Activated gamma-delta T cell treated with anti-CD3 and anti-CD28 coated beads, Interleukin-2, amount 50 U/mL, for 16 hours (primary cell): ENCODE results near the gene P3H4.

Experiments used
- DNase-seq: peaks from one replicate; pipeline ENCODE4 v3.0.0-alpha.2; 2020; ENCODE audit warnings: low read depth

The P3H4 gene

DNA sequence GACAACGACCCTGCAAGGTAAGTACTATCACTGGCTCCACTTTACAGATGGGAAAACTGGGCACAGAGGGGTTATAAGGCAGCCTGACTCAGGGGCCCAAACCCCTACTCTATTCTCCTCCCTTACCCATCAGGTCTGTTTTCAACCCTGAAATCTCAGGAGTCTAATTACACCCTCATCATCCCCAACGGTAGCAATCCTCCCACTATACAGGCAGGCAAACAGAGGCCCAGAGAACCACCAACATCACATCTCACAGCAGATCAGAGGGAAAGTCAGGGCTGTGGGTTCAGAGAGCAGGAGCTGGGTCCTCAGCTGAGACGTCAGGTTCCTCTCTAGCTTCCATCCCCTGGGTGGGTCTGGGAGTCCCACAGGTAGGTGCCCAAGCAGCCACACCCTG lies 41.8 kb downstream of the P3H4 start:
- DNase-seq = no peak

DNA sequence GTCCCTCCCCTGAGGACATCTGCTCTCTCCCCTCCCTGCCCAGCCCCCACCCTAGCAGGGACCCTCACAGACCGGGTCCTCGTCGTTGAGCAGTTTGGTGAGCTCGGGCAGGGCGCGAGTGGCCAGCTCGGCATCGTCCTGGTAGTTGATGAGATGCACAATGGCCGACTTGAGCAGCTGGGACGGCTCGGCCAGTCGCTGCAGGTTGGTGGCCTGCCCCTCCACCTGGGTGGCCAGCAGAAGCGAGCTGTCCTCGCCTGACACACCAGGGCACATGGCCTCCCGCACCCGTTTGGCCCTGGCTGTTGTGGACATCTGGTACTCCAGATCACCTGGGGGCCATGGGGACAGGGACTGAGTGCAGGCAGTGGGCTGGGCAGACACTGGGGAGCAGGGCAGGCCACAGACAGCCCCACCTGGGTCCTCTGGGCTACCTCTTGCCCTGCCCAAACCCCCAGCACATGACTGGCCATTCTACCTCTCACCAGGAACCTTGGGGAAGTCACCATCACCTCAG lies 42.3 kb downstream of the P3H4 start:
- DNase-seq = no peak

DNA sequence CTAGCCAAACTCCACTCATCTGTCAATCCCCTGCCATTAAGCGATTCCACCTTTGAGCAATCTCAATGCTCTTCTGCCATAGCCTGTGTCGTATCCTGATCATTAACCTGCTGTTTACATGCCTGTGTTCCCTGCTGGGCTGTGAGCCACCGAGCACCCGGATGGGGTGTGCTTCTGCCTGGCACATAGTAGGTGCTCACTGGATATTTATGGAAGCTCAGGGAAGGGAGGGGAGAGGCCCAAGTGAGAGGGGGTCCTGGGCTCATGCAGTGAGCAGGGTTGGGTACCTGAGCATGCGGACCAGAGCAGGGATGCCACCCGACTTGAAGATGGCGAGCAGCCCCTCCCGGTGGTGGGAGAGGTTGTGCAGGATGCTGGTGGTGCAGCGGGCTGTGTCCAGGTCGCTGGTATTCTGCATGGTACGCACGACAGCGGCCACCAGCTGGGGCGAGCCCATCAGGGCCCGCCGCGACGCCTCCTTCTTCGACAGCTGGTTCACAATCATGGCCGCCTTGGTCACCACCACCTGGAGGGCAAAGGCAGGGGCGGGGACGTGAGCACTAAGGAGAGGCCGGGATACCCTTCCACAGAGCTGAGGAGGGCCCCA lies 43.0 kb downstream of the P3H4 start:
- no peak for DNase-seq

DNA sequence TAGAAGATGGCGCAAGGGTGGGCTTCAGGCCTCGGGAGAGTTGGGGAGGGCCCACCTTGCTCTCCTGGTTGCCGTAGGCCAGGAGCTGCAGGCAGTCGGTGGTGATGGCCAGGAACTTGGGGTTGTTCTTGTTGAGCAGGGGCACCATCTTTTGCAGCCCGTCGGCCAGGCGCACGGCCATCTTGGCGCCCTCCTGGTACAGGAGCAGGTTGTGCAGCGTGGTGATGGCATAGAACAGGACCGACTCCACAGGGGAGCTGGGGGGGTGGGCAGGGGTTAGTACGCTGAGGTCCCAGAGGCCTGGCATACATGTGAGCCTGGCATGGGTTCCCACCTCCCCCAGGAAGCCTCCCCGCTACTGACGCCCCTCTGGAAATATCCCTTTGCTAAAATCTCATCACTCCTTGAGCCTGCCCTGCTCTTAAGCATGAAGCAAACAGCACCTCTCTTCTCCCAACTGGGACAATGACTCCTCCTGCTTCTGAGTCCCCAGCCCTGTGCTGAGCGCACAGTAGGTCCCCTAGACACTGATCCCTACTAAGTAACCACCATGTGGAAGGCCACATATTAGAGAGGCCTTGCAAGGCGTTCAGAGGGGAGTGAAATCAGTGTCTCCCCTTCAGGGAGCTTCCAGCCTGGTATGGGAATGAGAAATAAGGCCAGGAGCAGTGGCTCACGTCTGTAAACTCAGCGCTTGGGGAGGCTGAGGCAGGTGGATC lies 44.3 kb downstream of the P3H4 start:
- DNase-seq = no peak

DNA sequence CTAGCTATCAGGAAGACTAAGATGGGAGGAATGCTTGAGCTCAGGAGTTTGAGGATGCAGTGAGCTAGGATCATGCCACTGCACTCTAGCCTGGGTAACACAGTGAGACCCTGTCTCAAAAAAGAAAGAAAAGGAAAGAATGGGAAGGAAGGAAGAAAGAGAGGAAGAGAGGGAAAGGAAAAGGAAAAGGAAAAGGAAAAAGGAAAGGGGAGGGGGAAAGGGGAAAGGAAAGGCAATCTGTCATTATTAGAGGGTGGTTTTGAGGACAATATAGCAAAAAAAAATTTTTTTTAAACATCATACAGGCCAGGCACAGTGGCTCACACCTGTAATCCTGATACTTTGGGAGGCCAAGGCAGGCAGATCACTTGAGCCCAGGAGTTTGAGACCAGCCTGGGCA lies 45.6 kb downstream of the P3H4 start:
- no peak for DNase-seq

DNA sequence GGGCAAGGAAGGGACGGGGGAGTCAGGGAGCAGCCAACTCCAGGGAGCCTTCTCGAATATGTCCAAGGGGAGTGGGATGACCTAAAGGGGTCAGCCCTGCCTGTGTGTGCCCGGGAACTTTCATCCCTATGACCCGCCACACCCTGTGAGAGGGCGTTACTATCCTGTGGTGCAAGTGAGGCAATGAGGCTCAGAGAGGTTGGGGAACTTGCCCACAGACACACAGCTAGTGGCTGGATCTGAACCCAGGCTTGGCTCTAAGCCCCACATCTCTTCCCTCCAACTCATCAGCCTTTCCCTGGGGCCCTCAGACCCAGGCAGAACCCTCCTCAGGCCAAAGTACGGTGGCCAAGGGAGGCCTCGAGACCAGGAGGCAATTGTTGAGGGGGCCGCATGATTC lies 48.4 kb downstream of the P3H4 start:
- DNase-seq = no peak

DNA sequence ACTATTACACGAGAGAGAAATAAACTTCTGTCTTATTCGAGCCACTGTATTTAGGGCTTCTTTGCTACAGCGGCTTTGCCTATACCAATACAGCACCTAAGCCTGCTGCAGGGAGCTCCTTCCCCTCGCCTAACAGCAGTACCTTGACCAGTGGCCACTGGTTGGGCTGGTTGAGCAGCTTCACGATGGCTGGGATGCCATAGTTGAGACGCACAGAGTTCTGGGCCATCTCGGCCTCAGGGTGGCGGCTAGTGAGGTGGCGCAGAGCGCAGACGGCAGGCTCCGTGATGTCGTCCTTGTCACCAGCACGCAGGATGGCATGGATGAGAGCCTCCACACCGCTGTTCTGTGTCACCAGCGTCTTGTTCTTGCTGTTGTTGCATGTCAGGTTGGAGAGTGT lies 48.9 kb downstream of the P3H4 start:
- DNase-seq = no peak

DNA sequence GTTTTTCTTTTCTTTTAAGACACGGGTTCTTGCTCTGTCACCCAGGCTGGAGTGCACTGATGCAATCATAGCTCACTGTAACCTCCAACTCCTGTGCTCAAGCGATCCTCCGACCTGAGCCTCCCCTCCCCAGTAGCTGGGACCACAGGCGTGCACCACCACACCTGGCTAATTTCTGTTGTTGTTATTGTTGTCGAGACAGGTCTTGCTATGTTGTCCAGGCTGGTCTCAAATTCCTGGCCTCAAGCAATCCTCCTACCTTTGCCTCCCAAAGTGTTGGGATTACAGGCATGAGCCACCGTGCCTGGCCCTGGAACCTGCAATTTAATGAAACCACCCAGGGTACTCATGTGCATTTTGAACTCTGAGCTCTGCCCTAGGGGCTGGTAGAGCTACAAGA lies 49.4 kb downstream of the P3H4 start:
- DNase-seq = no peak

DNA sequence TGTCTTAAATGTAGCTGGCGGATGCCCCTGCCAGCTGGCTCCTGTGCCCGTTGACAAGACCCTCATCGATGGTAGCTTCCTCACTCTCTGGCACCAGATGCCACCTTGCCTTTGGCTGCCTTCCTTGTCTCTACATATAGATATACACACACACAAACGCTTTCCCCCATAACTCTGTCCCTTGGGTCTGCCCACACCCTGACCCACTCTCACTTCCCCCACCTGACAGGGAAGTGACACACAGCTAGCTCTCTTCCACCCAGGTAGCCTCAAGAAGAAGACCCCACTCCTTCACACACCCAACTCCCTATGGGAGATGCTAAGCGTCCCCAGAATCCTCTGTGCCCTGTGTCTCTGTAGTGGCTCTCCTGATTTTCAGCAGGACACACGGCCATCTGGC lies 50.9 kb downstream of the P3H4 start:
- DNase-seq = no peak

DNA sequence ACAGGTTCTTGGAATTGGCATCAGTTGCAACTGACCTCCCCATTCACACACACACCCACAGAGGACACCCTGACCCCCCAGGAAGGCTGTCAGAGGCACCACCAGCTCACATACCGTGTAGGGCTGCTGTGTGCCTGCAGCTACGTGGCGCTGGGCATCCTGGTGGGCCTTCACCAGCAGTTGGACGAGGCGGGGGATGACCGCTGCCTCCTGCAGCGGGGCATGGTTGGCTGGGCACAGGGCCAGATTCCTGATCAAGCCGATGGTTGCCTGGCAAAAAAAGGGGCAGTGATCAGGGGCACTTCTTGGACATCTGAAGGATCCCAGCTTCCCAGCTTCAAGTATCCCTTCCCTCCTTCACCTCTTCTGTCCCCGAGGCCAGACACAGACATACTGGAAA lies 53.1 kb downstream of the P3H4 start:
- no peak for DNase-seq

DNA sequence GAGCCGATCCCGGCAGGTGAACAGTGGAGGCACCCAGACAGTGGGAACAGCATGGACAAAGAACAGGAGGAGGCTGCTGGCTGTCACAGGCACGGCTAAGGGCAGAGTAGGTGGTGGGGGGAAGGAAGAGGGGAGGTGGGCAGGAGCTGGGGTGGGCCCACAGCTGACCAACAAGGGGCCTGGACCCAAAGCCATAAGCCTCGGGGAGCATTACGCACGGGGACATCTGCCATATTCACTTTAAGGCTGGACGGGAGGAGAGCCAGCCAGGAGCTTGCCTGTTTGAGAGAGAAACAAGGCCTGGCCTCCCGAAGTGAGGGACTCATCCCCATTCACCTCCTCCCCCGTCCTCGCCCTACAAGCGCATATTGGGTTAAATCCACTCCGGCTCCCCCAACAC lies 57.7 kb downstream of the P3H4 start:
- no peak for DNase-seq
